GM19193 (cell line): ENCODE results near the gene ZNF467.

Experiments
- POLR2A ChIP-seq: IDR thresholded peaks from 4 replicates; pipeline ENCODE4 v1.6.1; 2011; ENCODE audit not compliant: insufficient read depth, insufficient read length; ENCODE audit errors: extremely low read depth

ZNF467 gene

DNA sequence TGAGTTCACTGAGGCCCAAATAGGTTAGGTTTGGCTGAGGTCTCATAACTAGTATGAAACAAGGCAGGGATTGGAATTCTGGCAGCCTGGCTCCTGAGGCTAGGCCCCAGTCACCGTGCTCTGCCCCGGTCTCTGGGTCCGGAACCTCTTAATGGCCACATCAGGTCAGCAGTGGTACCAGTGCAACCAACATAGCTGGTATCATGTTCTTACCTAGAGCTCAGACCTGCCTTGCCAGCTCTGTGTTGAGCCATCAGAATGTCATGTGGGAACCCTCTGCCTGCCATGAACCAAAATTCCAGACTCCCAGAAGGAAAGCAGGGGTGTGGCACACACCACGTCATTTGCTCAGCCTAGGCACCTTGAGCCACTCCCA lies 56.5 kb downstream of the ZNF467 start:
- no peak for TF ChIP-seq POLR2A

DNA sequence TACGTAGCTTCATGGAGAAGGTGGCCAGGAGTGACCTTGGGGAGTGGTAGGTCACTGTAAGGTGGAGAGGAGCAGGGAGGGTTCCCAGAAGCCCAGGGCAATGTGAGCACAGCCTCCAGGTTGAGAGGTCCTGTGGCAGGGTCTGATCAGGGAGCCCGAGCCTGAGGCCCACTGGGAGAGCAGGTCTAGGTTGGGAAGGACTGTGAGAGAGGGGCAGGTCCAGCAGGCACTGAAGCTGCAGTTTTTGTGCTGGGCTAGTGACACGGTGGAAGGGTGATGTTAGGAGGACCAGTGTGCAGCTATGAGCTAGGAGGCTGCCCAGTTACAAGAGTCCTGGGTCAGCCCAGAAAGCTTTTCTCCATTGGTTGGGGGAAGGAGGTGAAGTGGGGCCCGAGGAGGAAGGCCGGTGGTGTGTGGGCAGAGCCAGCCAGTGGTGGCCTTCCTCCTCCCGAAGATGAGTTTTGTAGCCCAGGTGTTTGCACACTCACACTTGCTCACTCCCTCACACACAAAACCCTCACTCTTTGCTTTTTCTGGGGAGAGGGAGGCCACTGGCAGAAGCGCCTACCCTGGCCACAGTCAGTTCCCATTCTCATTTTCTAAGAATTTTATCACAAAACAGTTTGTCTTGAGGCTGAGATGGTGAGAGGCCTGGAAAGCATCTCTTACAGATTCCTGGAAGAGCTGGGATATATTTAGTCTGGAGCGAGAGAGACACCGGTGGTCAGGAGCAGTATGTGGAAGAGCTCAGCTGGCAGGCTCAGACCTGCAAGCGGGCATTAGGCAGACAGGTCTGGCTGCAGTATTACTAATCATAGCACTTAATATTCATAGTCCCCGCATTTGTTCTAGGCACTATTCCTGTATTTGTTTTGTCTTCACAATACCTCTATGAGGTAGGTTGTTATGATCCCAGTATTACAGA lies 57.1 kb downstream of the ZNF467 start:
- TF ChIP-seq POLR2A, result no peak

DNA sequence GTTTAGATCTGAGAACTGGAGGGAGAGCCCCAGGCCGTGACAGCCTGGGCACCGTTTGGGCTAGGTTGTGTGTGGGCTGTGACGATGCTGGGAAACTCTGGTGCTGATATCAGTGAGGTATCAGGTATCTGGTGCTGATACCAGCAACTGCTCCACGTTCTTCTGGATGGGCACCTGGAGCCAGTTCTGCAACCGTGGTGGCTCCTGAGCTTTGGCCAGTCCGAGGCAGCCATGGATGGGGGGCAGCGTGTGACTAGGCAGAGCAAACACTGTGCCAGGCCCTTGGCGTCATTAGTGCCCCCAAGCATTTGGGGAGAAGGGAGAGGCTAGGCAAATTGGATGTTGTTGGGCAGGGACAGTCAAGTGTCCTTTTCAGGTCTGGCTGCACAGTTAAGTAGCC lies 57.9 kb downstream of the ZNF467 start:
- no peak for TF ChIP-seq POLR2A

DNA sequence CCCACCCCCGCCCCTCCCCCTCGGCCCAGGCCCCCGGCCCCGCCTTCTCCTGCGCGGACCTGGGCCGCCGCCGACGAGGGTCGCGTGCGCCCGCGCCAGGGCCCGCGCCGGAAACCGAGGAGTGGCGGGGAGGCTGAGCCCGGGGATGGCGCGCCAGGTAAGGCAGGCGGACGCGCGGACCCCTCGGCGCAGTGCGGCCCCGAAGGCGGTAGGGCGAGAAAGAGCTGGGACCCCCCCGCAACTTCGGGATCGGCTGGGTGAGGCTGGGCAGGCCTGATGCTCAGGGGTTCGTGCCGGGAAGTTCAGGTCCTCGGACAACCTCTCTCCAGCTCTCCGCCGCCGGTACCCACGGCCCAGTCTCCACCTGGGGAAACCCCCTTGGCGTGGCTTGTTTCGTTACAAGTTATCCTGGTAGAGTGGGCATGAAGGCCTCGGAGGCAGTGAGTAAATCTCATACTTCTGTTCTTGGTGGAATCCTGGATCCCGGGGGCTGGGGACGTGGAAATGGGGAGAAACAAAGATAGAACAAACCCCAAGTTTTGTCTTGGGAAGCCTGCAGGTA lies 58.4 kb downstream of the ZNF467 start:
- peak; percentile 32 for TF ChIP-seq POLR2A
